ENCODE results near the gene XIRP1.

- no peak for TF ChIP-seq POLR2AphosphoS5 (IDR thresholded peaks at IDR 0.05; ENCODE audit: low read depth, low read length)
- TF ChIP-seq FOXP2 (optimal IDR thresholded peaks at IDR 0.05; ENCODE audit: borderline replicate concordance, extremely low read depth, extremely low read length, insufficient read depth) = no peak
- no peak for TF ChIP-seq SIN3A (IDR thresholded peaks at IDR 0.05; ENCODE audit: borderline replicate concordance, insufficient read depth, low read length)
- TF ChIP-seq REST (IDR thresholded peaks at IDR 0.05; ENCODE audit: insufficient read depth in 1 of 2, low read depth in 2 of 2, low read length in 2 of 2) = no peak
These were observed 6.3 kb downstream of the XIRP1 start for GRCh38 chr3:39185959-39186691.

All from PFSK-1 (cell line).